Peyer's patch (tissue), 4 donors: Measurements from ENCODE around the gene CYP27A1. TPM values are rescaled to one million over a fixed set of nuclear protein-coding genes. Genes with fewer than 3 reads are reported as not detected.

Experiments
- DNase-seq, 3 donors: peaks; one replicate each; pipeline ENCODE4 v3.0.0-alpha.2; 2017 to 2019
- H3K27ac ChIP-seq, 4 donors: fragments of 200-600 bp; sonication (generic); one replicate each; pipeline ENCODE4 v1.5.1; 2016 to 2019
- H3K27me3 ChIP-seq, 2 donors: fragments of 200-600 bp; sonication (generic); one replicate each; pipeline ENCODE4 v1.5.1; 2019
- H3K36me3 ChIP-seq, 3 donors: fragments of 200-600 bp; sonication (generic); one replicate each; pipeline ENCODE4 v1.5.1; 2016 to 2019
- H3K4me1 ChIP-seq, 4 donors: fragments of 200-600 bp; sonication (generic); one replicate each; pipeline ENCODE4 v1.5.1; 2016 to 2019
- H3K4me3 ChIP-seq, 4 donors: fragments of 200-600 bp; sonication (generic); 1 replicate in 3 of 4; 2 replicates in 1 of 4; pipeline ENCODE4 v1.5.1; 2016 to 2019; ENCODE audit warnings: mild to moderate bottlenecking in 1 of 4
- H3K9me3 ChIP-seq, 4 donors: fragments of 200-600 bp; sonication (generic); one replicate each; pipeline ENCODE4 v1.5.1; 2016 to 2019; ENCODE audit warnings: mild to moderate bottlenecking in 1 of 4
- POLR2A ChIP-seq, 2 donors: fragments of 450-650 bp; IDR thresholded peaks; one replicate each; pipeline ENCODE4 v1.5.1; 2017; ENCODE audit warnings: antibody characterized with exemption in 2 of 2, mild to moderate bottlenecking in 2 of 2, moderate library complexity in 2 of 2
- total RNA-seq, 4 donors: library from RNA; depleted of rRNA; stranded (reverse); fragments of >200 nt; gene quantifications; one replicate each; pipeline ENCODE4 v1.1.0, GENCODE V29; 2016
- TF ChIP-seq, protein P1 (sequence below), 6 experiments: fragments of 450-650 bp in 4 of 6; fragments of 200-600 bp in 2 of 6; sonication (generic) in 1 of 6; IDR thresholded peaks; one replicate each; pipeline ENCODE4 v1.5.1; 2017 to 2019; ENCODE audit warnings: antibody characterized with exemption in 6 of 6, mild to moderate bottlenecking in 3 of 6, moderate library complexity in 1 of 6

Gene CYP27A1
- total RNA-seq, 4 donors from 2014 or later: 68.5 to 277 (median 168) TPM

DNA sequence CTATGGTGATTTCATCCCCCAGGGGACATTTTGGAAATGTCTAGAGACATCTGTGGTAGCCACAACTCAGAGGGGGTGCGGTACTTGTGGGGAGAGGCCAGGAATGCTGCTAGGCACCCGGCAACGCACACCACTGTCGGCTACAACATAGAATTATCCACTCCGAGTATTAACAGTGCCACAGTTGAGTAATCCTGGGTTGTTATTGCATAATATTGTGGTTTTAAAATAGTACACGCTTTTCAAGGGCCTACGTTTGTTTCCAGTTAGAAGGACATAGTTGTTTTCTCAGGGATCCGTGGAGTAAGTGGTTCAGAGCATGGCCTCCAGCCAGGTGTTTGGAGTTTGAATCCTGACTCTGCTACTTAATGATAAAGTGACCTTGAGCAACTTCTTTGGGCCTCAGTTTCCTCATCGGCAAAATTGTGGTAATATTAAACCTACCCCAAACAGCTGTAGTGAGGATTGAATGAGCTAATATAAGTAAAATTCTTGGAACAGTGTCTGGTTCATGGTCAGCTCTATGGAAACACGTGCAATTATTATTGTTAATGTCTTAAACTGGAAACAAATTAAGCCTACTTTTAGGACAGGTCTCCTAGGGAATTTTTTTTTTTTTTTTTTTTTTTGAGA, 24.5 kb downstream of the CYP27A1 start:
- Histone ChIP-seq H3K4me1 (peaks cover 0 to 17% (median 0%) of the 10 kb centered on the region in 4 donors), H3K27me3 (no peaks in the 10 kb centered on the region), H3K9me3 (no peaks in the 10 kb centered on the region), H3K27ac (peak overlapping the region; percentile 29 to 53 (median 36)), H3K36me3 (peaks cover 0 to 3% (median 0%) of the 10 kb centered on the region in 3 donors), H3K4me3 (no peak overlapping the region)
- DNase-seq: peak in 1 of 3 donors; percentile 68
- TF ChIP-seq, protein P1, sequence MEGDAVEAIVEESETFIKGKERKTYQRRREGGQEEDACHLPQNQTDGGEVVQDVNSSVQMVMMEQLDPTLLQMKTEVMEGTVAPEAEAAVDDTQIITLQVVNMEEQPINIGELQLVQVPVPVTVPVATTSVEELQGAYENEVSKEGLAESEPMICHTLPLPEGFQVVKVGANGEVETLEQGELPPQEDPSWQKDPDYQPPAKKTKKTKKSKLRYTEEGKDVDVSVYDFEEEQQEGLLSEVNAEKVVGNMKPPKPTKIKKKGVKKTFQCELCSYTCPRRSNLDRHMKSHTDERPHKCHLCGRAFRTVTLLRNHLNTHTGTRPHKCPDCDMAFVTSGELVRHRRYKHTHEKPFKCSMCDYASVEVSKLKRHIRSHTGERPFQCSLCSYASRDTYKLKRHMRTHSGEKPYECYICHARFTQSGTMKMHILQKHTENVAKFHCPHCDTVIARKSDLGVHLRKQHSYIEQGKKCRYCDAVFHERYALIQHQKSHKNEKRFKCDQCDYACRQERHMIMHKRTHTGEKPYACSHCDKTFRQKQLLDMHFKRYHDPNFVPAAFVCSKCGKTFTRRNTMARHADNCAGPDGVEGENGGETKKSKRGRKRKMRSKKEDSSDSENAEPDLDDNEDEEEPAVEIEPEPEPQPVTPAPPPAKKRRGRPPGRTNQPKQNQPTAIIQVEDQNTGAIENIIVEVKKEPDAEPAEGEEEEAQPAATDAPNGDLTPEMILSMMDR (IDR thresholded peaks at IDR 0.05): no peak
- TF ChIP-seq POLR2A (IDR thresholded peaks at IDR 0.05): no peak

DNA sequence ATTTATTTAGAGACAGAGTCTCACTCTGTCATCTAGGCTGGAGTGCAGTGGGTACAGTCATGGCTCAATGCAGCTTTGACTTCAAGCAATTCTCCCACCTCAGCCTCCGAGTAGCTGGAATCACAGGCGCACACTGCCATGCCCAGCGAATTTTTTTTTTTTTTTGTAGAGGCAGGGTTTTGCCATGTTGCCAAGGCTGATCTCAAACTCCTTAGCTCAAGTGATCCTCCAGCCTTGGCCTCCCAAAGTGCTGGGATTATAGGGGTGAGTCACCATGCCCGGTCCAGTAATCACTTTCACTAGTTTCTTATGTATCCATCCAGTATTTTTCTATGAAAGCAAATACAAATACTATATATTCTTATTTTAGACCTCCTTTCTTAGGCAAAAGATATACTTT, 25.7 kb downstream of the CYP27A1 start:
- Histone ChIP-seq H3K27me3 (no peaks in the 10 kb centered on the region), H3K4me1 (peaks cover 0 to 17% (median 0%) of the 10 kb centered on the region in 4 donors), H3K36me3 (peaks cover 0 to 13% (median 0%) of the 10 kb centered on the region in 3 donors), H3K27ac (peak overlapping the region in 2 of 4 donors; percentile 31 to 53), H3K9me3 (no peaks in the 10 kb centered on the region), H3K4me3 (no peak overlapping the region)
- no peak for TF ChIP-seq POLR2A (IDR thresholded peaks at IDR 0.05)
- TF ChIP-seq, protein P1 (IDR thresholded peaks at IDR 0.05): no peak
- DNase-seq: no peak

DNA sequence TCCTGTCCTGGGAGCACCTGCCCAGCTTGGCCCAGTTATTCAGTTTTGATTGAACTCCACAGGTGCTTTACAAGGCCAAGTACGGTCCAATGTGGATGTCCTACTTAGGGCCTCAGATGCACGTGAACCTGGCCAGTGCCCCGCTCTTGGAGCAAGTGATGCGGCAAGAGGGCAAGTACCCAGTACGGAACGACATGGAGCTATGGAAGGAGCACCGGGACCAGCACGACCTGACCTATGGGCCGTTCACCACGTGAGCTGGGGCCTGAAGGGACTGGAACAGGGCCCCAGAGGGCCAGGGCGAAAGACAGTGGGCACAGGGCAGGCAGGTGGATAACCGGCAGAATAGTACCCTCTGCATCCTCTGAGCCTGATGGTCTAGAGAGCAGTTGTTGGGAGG, 27.6 kb downstream of the CYP27A1 start:
- Histone ChIP-seq H3K27ac (no peak overlapping the region), H3K4me1 (peaks cover 0 to 17% (median 0%) of the 10 kb centered on the region in 4 donors), H3K27me3 (no peaks in the 10 kb centered on the region), H3K36me3 (peaks cover 0 to 26% (median 0%) of the 10 kb centered on the region in 3 donors), H3K9me3 (no peaks in the 10 kb centered on the region), H3K4me3 (no peak overlapping the region)
- TF ChIP-seq, protein P1 (IDR thresholded peaks at IDR 0.05): no peak
- TF ChIP-seq POLR2A (IDR thresholded peaks at IDR 0.05): no peak
- DNase-seq: no peak

DNA sequence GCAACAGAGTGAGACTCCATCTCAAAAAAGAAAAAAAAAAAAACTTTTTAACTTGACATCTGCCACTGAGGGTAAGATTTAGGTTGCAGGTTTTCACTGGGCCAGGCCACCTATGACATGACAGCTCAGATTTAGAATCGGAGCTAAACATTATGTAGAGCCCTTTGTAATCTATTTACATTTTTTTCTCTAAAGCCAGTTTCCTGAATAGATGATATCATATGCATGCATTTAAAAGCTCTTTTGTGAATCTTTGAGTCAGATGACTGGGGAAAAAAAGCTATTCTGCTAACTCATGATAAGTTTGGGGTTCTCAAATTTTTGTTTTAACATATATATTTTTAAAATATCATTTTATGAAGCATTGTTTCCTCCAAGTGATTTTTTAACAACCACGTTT, 28.3 kb downstream of the CYP27A1 start:
- Histone ChIP-seq H3K9me3 (no peaks in the 10 kb centered on the region), H3K36me3 (peaks cover 0 to 33% (median 0%) of the 10 kb centered on the region in 3 donors), H3K4me1 (peaks cover 0 to 17% (median 0%) of the 10 kb centered on the region in 4 donors), H3K4me3 (no peak overlapping the region), H3K27me3 (no peaks in the 10 kb centered on the region), H3K27ac (no peak overlapping the region)
- TF ChIP-seq, protein P1 (IDR thresholded peaks at IDR 0.05): no peak
- no peak for TF ChIP-seq POLR2A (IDR thresholded peaks at IDR 0.05)
- no peak for DNase-seq

DNA sequence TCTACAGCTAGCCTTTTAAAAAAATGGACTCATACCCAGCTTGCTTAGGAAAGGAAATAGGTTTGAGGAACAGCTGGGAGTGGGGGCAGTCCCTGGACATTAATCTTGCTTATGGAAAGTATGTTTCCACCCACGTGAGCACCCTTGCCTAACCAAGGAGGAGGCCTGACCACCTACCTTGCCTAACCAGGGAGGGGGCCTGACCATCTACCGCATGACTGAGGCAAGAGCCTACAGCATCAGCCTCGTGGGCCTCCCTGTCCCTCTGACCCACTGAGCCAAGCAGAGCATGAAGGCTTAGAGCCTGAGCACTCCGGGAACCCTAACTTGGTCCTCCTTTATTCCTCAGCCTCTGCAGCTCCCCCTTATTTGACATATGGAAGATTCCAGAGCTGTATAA, 29.4 kb downstream of the CYP27A1 start:
- DNase-seq: no peak
- no peaks in the 10 kb centered on the region for H3K9me3 ChIP-seq
- H3K36me3 ChIP-seq: peaks cover 0 to 43% (median 0%) of the 10 kb centered on the region in 3 donors
- no peak for TF ChIP-seq POLR2A (IDR thresholded peaks at IDR 0.05)
- TF ChIP-seq, protein P1 (IDR thresholded peaks at IDR 0.05): no peak
- no peak overlapping the region for H3K4me3 ChIP-seq
- no peaks in the 10 kb centered on the region for H3K27me3 ChIP-seq
- peaks cover 0 to 9% (median 0%) of the 10 kb centered on the region in 4 donors for H3K4me1 ChIP-seq
- no peak overlapping the region for H3K27ac ChIP-seq
